HFFc6 (cell line): Measurements from ENCODE around the gene TAS1R2. TPM values are rescaled to one million over a fixed set of nuclear protein-coding genes. Genes with fewer than 3 reads are reported as not detected.

Source experiments
- DNase-seq: peaks from one replicate; pipeline ENCODE4 v3.0.0-alpha.2; 2018
- H3K27ac Mint-ChIP-seq: 2 replicates; pipeline ENCODE4 v1.8.0; 2020; ENCODE audit warnings: mild to moderate bottlenecking, mixed read lengths
- H3K27me3 Mint-ChIP-seq: 2 replicates; pipeline ENCODE4 v1.8.0; 2021; ENCODE audit warnings: mild to moderate bottlenecking, moderate library complexity, mixed read lengths; ENCODE audit not compliant: insufficient read depth
- H3K36me3 Mint-ChIP-seq: 2 replicates; pipeline ENCODE4 v1.8.0; 2021; ENCODE audit warnings: low read depth, mixed read lengths
- H3K4me1 Mint-ChIP-seq: 2 replicates; pipeline ENCODE4 v1.8.0; 2020; ENCODE audit warnings: low read depth, mixed read lengths
- H3K4me3 Mint-ChIP-seq: 2 replicates; pipeline ENCODE4 v1.8.0; 2020; ENCODE audit warnings: mild to moderate bottlenecking, moderate library complexity, mixed read lengths
- H3K9me3 Mint-ChIP-seq: 2 replicates; pipeline ENCODE4 v1.8.0; 2020; ENCODE audit warnings: mild to moderate bottlenecking, mixed read lengths
- total RNA-seq, 6 experiments: library from RNA; stranded (reverse); fragmentation: NEBNext Ultra II Directional; extraction: Animal tissue kit (Norgen Biotek cat#: 25700); gene quantifications; 2 replicates in 1 of 6; 3 replicates in 5 of 6; pipeline ENCODE4 v1.2.3, GENCODE V29; 2021
- TF ChIP-seq, protein P1 (sequence below): fragments of 200-600 bp; sonication (generic); IDR thresholded peaks from 2 replicates; pipeline ENCODE4 v1.5.0; 2021; ENCODE audit warnings: antibody characterized with exemption, mild to moderate bottlenecking

TAS1R2 gene
- total RNA-seq, 6 experiments from 2014 or later: not detected

DNA sequence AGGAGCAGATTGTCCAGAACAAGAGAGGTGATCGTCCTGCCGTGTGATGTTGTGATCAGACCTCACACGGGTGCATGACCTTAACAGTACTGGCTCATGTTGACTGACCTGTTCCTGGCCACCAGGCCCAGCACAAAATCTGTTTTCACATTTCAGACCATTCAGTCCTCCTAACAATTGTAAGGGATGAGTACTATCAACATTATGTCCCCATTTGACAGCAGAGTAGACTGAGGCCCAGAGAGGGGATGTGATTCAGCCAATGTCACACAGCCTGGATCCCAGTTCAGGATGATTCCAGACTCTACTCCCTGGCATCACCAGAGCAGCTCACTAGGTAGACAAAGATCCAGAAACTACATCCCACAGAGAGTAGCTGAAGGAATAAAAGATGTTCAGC, 7.4 kb upstream of the TAS1R2 start:
- no peak overlapping the region for H3K4me3 Mint-ChIP-seq

DNA sequence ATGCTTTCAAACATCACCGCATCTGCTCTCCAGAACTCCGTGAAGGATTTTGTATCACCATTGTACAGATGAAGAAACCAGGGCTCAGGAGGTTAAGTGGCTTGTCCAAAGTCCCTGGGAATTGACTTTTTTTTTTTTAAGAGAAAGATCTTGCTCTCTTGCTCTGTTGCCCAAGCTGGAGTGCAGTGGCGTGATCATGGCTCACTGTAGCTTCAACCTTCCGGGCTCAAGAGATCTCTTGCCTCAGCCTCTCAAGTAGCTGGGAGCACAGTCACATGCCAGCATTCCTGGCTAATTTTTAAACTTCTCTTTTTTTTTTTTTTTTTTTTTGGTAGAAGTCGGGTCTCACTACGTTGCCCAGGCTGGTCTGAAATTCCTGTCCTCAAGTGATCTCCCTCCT, 6.9 kb upstream of the TAS1R2 start:
- H3K27me3 Mint-ChIP-seq: peaks cover 58% of the 10 kb centered on the region
- TF ChIP-seq, protein P1, sequence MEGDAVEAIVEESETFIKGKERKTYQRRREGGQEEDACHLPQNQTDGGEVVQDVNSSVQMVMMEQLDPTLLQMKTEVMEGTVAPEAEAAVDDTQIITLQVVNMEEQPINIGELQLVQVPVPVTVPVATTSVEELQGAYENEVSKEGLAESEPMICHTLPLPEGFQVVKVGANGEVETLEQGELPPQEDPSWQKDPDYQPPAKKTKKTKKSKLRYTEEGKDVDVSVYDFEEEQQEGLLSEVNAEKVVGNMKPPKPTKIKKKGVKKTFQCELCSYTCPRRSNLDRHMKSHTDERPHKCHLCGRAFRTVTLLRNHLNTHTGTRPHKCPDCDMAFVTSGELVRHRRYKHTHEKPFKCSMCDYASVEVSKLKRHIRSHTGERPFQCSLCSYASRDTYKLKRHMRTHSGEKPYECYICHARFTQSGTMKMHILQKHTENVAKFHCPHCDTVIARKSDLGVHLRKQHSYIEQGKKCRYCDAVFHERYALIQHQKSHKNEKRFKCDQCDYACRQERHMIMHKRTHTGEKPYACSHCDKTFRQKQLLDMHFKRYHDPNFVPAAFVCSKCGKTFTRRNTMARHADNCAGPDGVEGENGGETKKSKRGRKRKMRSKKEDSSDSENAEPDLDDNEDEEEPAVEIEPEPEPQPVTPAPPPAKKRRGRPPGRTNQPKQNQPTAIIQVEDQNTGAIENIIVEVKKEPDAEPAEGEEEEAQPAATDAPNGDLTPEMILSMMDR: no peak
- H3K36me3 Mint-ChIP-seq: no peaks in the 10 kb centered on the region
- H3K4me3 Mint-ChIP-seq: no peak overlapping the region
- no peaks in the 10 kb centered on the region for H3K4me1 Mint-ChIP-seq
- no peak overlapping the region for H3K27ac Mint-ChIP-seq
- no peak for DNase-seq
- no peaks in the 10 kb centered on the region for H3K9me3 Mint-ChIP-seq

More for the DNA sequence above, 7.4 kb upstream of the TAS1R2 start:
- Mint-ChIP-seq H3K4me1 (no peaks in the 10 kb centered on the region), H3K36me3 (no peaks in the 10 kb centered on the region), H3K27ac (no peak overlapping the region), H3K9me3 (no peaks in the 10 kb centered on the region), H3K27me3 (peaks cover 55% of the 10 kb centered on the region)
- TF ChIP-seq, protein P1: no peak
- DNase-seq: no peak

DNA sequence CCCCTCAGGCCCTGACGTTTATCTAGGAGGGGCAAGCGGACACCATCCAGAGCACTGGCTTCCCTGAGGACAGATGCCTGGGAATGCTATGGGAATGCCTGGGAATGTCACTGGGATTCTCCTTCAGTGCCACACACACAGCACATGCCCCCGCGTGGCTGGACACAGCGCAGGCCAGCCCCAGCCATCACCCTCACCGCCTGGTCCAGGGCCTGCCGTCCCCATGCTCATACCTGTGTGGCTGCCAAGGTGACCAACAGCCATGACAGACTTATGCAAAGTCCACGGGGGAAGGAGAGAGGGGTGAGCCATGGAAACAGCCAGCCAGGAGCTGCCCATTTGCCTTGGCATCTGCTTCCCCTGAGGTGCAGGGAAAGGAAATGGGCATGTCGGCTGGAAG, 5.7 kb upstream of the TAS1R2 start:
- Mint-ChIP-seq H3K9me3 (no peaks in the 10 kb centered on the region), H3K4me1 (no peaks in the 10 kb centered on the region), H3K36me3 (no peaks in the 10 kb centered on the region), H3K4me3 (no peak overlapping the region), H3K27me3 (peaks cover 52% of the 10 kb centered on the region), H3K27ac (no peak overlapping the region)
- no peak for DNase-seq
- TF ChIP-seq, protein P1: no peak

DNA sequence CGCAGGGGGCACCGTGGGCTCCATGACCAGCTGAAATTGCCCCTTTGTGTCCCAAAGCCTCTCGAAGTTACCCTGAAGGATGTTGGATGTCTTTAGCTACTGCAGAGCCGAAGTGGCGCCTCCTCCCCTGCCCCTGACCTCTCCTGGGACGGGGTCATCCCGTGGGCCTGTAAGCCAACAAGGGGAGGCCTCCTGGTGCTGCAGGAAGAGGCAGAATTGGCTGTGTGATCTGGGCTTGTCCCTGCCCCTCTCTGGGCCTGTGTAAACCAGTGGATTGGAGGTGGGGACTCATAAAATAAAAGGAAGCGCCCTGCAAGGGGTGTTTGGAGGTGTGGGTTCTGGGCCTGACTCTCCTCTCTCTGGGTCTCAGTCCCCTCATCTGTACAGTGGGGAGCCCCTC, 2.1 kb upstream of the TAS1R2 start:
- no peaks in the 10 kb centered on the region for H3K36me3 Mint-ChIP-seq
- no peaks in the 10 kb centered on the region for H3K9me3 Mint-ChIP-seq
- no peak for DNase-seq
- H3K27me3 Mint-ChIP-seq: peaks cover 36% of the 10 kb centered on the region
- H3K27ac Mint-ChIP-seq: no peak overlapping the region
- no peaks in the 10 kb centered on the region for H3K4me1 Mint-ChIP-seq
- H3K4me3 Mint-ChIP-seq: no peak overlapping the region
- TF ChIP-seq, protein P1: no peak

DNA sequence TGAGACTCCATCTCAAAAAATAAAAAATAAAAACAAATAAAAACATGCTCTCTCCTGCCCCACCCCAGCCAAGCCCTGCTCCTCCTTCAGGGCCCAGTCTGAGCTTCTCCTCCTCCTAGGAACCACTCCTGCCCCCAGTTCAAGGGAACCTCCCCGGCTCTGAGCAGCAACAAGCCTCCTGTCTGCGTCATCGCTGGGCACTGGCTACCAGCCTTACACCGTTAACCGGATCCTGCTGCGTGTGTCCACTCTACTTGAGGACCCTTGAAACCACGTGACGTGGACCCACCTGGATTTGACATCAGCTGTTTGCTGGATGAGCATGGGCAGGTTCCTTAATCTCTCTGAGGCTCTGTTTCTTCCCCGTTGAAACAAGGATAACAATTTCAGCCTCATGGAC, 1.6 kb upstream of the TAS1R2 start:
- no peak for DNase-seq
- H3K9me3 Mint-ChIP-seq: no peaks in the 10 kb centered on the region

More for the DNA sequence above, 1.6 kb upstream of the TAS1R2 start:
- Mint-ChIP-seq H3K4me3 (no peak overlapping the region), H3K27ac (no peak overlapping the region), H3K36me3 (no peaks in the 10 kb centered on the region), H3K4me1 (no peaks in the 10 kb centered on the region), H3K27me3 (peaks cover 31% of the 10 kb centered on the region)
- TF ChIP-seq, protein P1: no peak
